HEK293T (cell line): ENCODE measurements around the gene PI4KA.
"Not testable (repeated sequence)": the region's sequence is repeated elsewhere in the genome, so short reads cannot be mapped to it uniquely, and the experiment has no call there.

ENCODE experiments used
- CTCF ChIA-PET: fragments of 350-600 bp; formaldehyde crosslinking; extraction: SDS; loops from one replicate; lab custom pipeline; 2021; ENCODE audit warnings: antibody characterized with exemption, inconsistent platforms; lab: Yijun Ruan, JAX
- POLR2A ChIA-PET: fragments of 350-600 bp; formaldehyde crosslinking; extraction: SDS; loops from one replicate; lab custom pipeline; 2020; ENCODE audit warnings: antibody characterized with exemption, inconsistent platforms; lab: Yijun Ruan, JAX
- DNase-seq: peaks from one replicate; pipeline ENCODE4 v3.0.0; 2012; ENCODE audit warnings: mixed read lengths; ENCODE audit errors: extremely low spot score
- ARNT ChIP-seq: fragments of 450-650 bp; IDR thresholded peaks from 2 replicates; pipeline ENCODE4 v1.6.1; 2017; ENCODE audit warnings: mild to moderate bottlenecking
- BHLHE40 ChIP-seq: fragments of 450-650 bp; IDR thresholded peaks from 2 replicates; pipeline ENCODE4 v1.6.1; 2016; ENCODE audit warnings: mild to moderate bottlenecking, moderate library complexity, borderline replicate concordance
- CTBP1 ChIP-seq: fragments of 450-650 bp; IDR thresholded peaks from 2 replicates; pipeline ENCODE4 v1.6.1; 2016; ENCODE audit warnings: borderline replicate concordance
- ELF4 ChIP-seq: fragments of 450-650 bp; IDR thresholded peaks from 2 replicates; pipeline ENCODE4 v1.6.1; 2017; ENCODE audit warnings: antibody characterized with exemption
- FOXA1 ChIP-seq: fragments of 450-650 bp; IDR thresholded peaks from 2 replicates; pipeline ENCODE4 v1.6.1; 2016; ENCODE audit warnings: mild to moderate bottlenecking
- FOXK2 ChIP-seq: fragments of 450-650 bp; IDR thresholded peaks from 2 replicates; pipeline ENCODE4 v1.6.1; 2016; ENCODE audit warnings: mild to moderate bottlenecking
- FOXM1 ChIP-seq: fragments of 450-650 bp; IDR thresholded peaks from 2 replicates; pipeline ENCODE4 v1.6.1; 2017; ENCODE audit warnings: mild to moderate bottlenecking, borderline replicate concordance
- HDGF ChIP-seq: fragments of 450-650 bp; IDR thresholded peaks from 2 replicates; pipeline ENCODE4 v1.6.1; 2017; ENCODE audit warnings: antibody characterized with exemption, borderline replicate concordance
- L3MBTL2 ChIP-seq: fragments of 450-650 bp; conservative IDR thresholded peaks from 2 replicates; pipeline ENCODE4 v1.6.1; 2016; ENCODE audit warnings: mild to moderate bottlenecking
- LEF1 ChIP-seq: fragments of 450-650 bp; IDR thresholded peaks from 2 replicates; pipeline ENCODE4 v1.6.1; 2017; ENCODE audit warnings: mild to moderate bottlenecking, borderline replicate concordance
- NFRKB ChIP-seq: fragments of 450-650 bp; IDR thresholded peaks from 2 replicates; pipeline ENCODE4 v1.6.1; 2016; ENCODE audit warnings: mild to moderate bottlenecking, moderate library complexity
- SP1 ChIP-seq: fragments of 450-650 bp; IDR thresholded peaks from 2 replicates; pipeline ENCODE4 v1.6.1; 2017
- SUZ12 ChIP-seq: fragments of 450-650 bp; IDR thresholded peaks from 2 replicates; pipeline ENCODE4 v1.6.1; 2016; ENCODE audit warnings: mild to moderate bottlenecking
- TARDBP ChIP-seq: fragments of 450-650 bp; IDR thresholded peaks from 2 replicates; pipeline ENCODE4 v1.6.1; 2016
- ZNF384 ChIP-seq: fragments of 450-650 bp; IDR thresholded peaks from 2 replicates; pipeline ENCODE4 v1.6.1; 2016
- TF ChIP-seq, protein P1 (sequence below): fragments of 450-650 bp; IDR thresholded peaks from 2 replicates; pipeline ENCODE4 v1.6.1; 2016

Gene PI4KA

DNA sequence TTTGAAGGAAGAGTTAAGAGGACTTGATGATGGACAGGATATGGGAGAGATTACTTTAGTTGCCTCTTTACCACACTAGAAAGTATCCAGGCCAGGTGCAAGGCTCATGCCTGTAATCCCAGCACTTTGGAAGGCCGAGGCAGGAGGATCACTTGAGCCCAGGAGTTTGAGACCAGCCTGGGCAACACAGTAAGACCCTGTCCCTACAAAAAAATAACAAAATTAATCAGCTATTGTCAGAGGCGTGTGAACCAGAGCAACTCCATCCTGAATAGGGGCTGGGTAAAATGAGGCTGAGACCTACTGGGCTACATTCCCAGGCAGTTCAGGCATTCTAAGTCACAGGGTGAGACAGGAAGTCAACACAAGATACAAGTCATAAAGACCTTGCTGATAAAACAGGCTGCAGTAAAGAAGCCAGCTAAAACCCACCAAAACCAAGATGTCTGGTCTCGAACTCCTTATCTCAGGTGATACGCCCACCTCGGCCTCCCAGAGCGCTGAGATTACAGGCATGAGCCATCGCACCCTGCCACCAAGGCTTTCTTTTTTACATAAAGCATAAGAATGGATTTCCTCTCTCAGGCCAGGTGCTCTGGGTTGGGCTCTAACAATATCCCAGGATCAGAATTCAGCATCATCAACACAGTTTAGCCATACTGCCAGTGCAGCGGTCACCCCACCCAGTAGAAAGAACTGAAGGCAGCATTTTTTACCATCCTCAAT lies 17.8 kb downstream of the PI4KA start:
- ChIA-PET CTCF (no interaction called here), POLR2A (no interaction called here)
- DNase-seq: no peak
- no peak for TF ChIP-seq FOXA1
- TF ChIP-seq ELF4: no peak
- TF ChIP-seq LEF1: no peak
- no peak for TF ChIP-seq SUZ12
- no peak for TF ChIP-seq CTBP1
- TF ChIP-seq SP1: no peak
- TF ChIP-seq, protein P1, sequence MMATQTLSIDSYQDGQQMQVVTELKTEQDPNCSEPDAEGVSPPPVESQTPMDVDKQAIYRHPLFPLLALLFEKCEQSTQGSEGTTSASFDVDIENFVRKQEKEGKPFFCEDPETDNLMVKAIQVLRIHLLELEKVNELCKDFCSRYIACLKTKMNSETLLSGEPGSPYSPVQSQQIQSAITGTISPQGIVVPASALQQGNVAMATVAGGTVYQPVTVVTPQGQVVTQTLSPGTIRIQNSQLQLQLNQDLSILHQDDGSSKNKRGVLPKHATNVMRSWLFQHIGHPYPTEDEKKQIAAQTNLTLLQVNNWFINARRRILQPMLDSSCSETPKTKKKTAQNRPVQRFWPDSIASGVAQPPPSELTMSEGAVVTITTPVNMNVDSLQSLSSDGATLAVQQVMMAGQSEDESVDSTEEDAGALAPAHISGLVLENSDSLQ: no peak
- TF ChIP-seq ZNF384: no peak
- no peak for TF ChIP-seq FOXK2
- no peak for TF ChIP-seq BHLHE40
- TF ChIP-seq ARNT: no peak
- no peak for TF ChIP-seq FOXM1
- TF ChIP-seq HDGF: no peak
- TF ChIP-seq TARDBP: no peak

DNA sequence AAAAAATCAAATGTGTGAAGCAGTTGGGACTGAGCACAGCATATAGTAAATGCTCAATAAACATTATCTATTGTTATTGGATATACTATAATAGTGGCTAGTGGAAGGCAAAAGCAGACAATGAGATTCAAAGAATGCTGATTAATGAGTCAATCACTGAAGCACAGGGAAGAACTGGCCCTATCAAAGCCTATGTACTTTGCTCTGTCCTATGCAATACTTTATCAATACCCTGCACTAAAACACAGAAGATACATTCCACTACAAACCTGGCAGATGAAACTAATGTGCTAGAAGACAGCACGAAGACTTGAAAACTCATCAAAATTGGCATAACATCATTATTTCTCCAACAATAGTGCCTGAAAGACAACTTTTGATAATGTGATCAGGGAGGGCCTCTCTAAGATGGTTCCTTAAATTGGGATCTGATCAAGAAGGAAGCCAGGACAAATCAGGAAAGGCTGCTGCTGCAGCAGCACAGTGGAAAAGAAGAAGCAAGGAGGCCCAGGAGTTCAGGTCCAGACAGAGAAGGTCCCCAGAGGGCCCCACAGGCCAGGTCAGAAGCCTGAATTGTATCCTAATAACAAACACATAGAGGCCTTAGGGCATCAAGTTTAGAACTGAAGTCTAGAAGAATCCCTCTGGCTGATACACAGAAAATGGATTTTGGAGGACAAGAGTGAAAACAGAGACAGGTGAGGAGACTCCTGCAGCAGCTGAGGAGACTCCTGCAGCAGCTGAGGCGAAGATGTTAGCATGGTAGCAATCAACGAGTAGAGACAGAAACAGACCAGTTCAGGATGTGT lies 18.6 kb downstream of the PI4KA start:
- DNase-seq: no peak
- ChIA-PET POLR2A (no interaction called here), CTCF (interaction anchor here (0.7 kb wide), 1 partner anchor 26 kb away, joined by 4 read pairs; no protein-coding TSS in a partner anchor)
- TF ChIP-seq SP1: no peak
- no peak for TF ChIP-seq SUZ12
- no peak for TF ChIP-seq HDGF
- no peak for TF ChIP-seq FOXM1
- no peak for TF ChIP-seq ELF4
- TF ChIP-seq NFRKB: no peak

DNA sequence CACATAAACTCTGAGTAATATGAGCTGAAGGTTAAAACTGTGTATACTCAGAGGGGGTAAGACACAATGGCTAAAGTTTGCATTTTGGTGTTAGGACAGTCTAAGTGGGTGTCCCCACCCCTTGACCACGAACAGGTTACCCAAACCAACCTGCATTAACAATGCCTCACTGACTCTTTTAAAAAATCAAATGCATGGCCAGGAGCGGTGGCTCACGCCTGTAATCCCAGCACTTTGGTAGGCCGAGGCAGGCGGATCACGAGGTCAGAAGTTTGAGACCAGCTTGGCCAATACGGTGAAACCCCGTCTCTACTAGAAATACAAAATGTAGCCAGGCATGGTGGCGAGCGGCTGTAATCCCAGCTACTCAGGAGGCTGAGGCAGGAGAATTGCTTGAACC lies 19.3 kb downstream of the PI4KA start:
- CTCF ChIA-PET: interaction anchor here (0.7 kb wide), 1 partner anchor 27 kb away, joined by 4 read pairs; no protein-coding TSS in a partner anchor
- DNase-seq, POLR2A ChIA-PET: not testable (repeated sequence)

DNA sequence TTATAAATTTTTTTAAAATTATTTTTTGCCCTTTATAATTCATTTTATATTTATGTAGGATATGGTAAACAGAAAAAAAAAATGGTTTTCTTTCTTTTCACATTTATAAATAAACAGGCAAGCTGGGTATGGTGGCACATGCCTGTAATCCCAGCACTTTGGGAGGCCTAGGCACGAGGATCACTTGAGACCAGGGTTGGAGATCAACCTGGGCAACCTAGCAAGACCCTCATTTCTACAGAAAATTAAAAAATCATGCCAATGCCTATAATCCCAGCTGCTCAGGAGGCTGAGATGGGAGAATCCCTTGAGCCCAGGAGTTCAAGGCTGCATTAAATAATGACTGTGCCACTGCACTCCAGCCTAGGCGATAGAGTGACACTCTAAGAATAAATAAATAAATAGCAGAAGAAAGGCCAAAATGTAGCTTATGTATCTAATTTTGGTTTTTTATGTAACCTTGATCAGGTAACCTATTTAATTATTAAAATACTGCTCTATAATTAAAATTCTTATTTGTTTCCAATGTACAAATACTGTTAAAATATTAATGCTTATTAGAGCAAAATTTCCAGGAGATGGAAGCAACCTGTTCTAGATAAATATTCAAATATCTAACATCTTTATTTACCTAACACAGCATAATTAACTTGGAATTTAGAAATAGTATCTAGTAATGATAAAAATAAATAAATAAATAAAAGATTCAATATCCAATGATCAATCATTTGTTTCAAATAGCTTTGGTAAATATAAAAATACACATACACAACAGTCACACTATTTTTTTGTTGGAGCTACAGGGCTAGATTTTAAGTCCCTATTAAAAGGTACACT lies 21.4 kb downstream of the PI4KA start:
- CTCF ChIA-PET: no interaction called here
- POLR2A ChIA-PET: no interaction called here
- no peak for DNase-seq
- TF ChIP-seq ARNT (no peak), FOXM1 (no peak), TARDBP (no peak), L3MBTL2 (no peak), FOXA1 (no peak), HDGF (no peak), SUZ12 (no peak), LEF1 (no peak), ELF4 (no peak), NFRKB (no peak), CTBP1 (no peak), SP1 (no peak), FOXK2 (no peak), ZNF384 (no peak), BHLHE40 (no peak)
- TF ChIP-seq, protein P1: no peak

DNA sequence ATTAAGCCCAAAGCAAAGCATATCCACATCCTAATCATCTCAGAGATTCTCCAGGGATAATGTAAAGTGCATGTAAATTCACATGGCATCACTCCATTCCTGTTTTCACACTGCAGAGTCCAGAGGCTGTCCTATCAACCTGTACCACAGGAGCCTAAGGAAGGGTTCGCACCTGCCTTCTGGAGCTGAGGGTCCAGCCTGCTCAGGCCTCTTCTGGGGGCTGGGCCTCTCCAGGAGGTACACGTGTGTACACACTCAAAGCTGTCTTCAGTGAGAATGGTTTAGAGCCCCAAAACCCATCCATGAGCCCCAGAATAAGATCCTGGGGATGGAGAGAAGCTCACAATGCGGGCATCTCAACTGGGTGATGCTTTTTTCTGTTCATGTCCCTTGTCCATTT lies 23.9 kb downstream of the PI4KA start:
- no peak for TF ChIP-seq NFRKB
- TF ChIP-seq CTBP1: no peak
- TF ChIP-seq ARNT: no peak
- TF ChIP-seq ZNF384: no peak
- TF ChIP-seq FOXK2: no peak
- no peak for TF ChIP-seq BHLHE40
- TF ChIP-seq FOXM1: no peak
- no peak for TF ChIP-seq LEF1
- DNase-seq: no peak
- ChIA-PET POLR2A (no interaction called here), CTCF (no interaction called here)

DNA sequence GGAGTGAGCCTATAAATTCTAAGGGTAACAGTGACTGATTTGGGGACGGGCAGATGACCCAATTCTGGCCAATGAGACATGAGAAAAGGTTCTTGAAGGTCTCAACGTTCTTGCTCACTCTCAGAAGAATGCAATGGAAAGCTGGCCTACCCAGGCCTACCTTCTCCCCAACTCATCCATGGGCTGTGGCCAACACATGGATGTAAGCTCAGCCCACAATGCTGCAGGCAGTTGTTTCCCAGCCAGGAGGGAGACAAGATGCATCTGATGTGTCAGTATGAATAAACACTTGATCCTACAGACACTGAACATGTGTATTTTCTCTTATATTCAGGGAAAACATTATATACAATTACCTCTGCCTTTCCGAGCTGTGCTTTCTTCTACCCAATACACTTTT lies 24.4 kb downstream of the PI4KA start:
- ChIA-PET POLR2A (no interaction called here), CTCF (no interaction called here)
- TF ChIP-seq, protein P1: no peak
- TF ChIP-seq NFRKB (no peak), BHLHE40 (no peak), FOXM1 (no peak), TARDBP (no peak), ELF4 (no peak), SUZ12 (no peak), HDGF (no peak), CTBP1 (no peak), SP1 (no peak), LEF1 (no peak), FOXA1 (no peak), L3MBTL2 (no peak), ARNT (no peak), ZNF384 (no peak), FOXK2 (no peak)
- no peak for DNase-seq
